ENCODE results near the gene TOMM70.
"Not testable (repeated sequence)": the region's sequence is repeated elsewhere in the genome, so short reads cannot be mapped to it uniquely, and the experiment has no call there.

The TOMM70 gene

GRCh38 chr3:100400780-100401673, at the start of gene TOMM70, which contains the start of gene LNP1:
Gene TOMM70, minus strand, starts transcription at chr3:100401089. Its CDS starts 140 bp downstream, at chr3:100400949.
Gene LNP1, plus strand, starts transcription at chr3:100401539. Its CDS starts 28,191 bp downstream, at chr3:100429730.
- FAIRE-seq: peak; percentile 98

GRCh38 chr3:100449214-100449613, 48.3 kb upstream of the TOMM70 start:
- no peak for FAIRE-seq
- no peak for DNase-seq (ENCODE audit: extremely low spot score, insufficient read length, low read depth)

More at GRCh38 chr3:100400780-100401673, at the start of gene TOMM70, which contains the start of gene LNP1:
- DNase-seq (ENCODE audit: extremely low spot score, insufficient read length, low read depth): peak; percentile 71

DNA sequence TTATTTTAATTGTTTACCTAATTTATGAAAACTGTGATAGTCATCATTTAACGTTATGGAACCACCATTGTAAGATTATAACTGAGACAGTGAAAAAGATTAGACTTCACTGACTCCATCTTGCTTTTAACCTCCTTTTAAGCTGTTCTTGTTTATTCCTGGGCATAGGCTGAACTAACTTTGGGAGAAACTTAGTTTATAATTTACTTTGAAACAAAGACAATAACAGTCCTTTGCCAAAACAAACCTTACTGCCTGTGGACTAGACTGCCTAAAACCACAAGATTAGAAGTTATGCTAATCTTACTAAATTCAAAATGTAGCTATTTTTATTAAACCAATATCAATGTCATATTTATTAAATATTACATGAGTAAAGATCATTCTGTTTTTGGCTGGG, 47.2 kb upstream of the TOMM70 start:
- no peak for FAIRE-seq

DNA sequence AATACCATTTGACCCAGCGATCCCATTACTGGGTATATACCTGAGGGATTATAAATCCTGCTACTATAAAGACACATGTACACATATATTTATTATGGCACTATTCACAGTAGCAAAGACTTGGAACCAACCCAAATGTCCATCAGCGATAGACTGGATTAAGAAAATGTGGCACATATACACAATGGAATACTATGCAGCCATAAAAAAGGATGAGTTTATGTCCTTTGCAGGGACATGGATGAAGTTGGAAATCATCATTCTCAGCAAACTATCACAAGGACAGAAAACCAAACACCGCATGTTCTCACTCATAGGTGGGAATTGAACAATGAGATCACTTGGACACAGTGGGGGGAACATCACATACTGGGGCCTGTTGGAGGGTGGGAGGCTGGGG, 46.2 kb upstream of the TOMM70 start:
- DNase-seq (ENCODE audit: extremely low spot score, insufficient read length, low read depth); FAIRE-seq: not testable (repeated sequence)

More for the DNA sequence above, 47.2 kb upstream of the TOMM70 start:
- no peak for DNase-seq (ENCODE audit: extremely low spot score, insufficient read length, low read depth)

DNA sequence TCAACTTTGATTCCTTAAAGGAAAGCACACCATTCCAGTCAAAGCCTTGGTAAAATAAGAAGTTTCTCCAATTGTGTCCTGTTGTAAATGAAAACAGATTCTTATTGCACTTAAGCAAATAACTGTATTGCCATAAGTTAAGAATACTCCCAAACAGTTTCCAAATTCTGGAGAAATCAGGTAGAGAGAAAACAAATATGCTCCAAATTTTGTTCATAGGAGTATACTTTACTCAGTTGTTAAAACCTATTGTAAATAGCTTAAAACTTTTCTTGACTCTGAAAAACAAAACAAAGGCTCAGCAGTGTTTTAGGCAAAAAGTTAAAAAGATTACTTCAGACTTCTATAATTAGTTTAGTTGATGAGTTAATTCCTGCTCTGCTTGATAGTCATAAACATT, 42.8 kb upstream of the TOMM70 start:
- no peak for DNase-seq (ENCODE audit: extremely low spot score, insufficient read length, low read depth)
- no peak for FAIRE-seq

DNA sequence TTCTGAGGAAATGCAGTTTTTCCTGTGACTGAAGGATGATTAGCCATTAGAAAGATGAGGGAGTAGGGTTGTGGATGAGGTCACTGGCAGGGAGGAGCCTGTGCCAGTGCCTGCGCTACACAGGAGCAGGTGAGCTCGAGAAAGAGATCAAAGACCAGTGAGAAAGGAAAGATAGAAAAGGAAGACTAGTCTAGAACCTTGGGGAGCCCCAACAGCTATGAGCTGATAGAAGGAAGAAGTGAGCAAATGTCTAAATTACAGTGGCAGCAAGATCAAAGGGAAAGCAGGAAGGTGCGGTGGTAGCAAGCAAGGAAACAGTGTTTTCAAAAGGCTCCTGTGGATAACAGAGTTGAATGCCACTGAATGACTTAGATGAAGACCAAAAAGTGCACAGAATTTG, 40.0 kb upstream of the TOMM70 start:
- no peak for FAIRE-seq
- no peak for DNase-seq (ENCODE audit: extremely low spot score, insufficient read length, low read depth)

DNA sequence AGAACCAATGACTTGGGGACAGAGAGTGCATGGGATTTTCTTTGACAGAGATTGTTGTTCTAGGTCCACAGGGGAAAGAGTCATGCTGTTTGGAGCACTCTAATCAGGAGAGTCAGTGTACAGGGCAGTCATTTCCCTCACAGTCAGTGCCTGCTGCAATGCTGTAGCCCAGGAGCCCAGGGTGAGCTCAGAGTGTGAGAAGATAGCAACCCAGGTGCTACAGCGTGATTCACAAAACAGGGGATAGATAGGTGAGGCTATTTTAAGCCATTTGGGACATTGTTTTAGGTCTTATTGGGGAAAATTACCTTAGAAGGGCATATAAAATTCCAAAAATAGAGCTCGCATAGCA, 37.7 kb upstream of the TOMM70 start:
- DNase-seq (ENCODE audit: extremely low spot score, insufficient read length, low read depth) (no peak), FAIRE-seq (no peak)

- DNase-seq (ENCODE audit: extremely low spot score, insufficient read length, low read depth): no peak
- FAIRE-seq: no peak
Observed at GRCh38 chr3:100437721-100438622, 37.1 kb upstream of the TOMM70 start.

GRCh38 chr3:100436951-100437350, 36.1 kb upstream of the TOMM70 start:
- DNase-seq (ENCODE audit: extremely low spot score, insufficient read length, low read depth): no peak
- FAIRE-seq: no peak

DNA sequence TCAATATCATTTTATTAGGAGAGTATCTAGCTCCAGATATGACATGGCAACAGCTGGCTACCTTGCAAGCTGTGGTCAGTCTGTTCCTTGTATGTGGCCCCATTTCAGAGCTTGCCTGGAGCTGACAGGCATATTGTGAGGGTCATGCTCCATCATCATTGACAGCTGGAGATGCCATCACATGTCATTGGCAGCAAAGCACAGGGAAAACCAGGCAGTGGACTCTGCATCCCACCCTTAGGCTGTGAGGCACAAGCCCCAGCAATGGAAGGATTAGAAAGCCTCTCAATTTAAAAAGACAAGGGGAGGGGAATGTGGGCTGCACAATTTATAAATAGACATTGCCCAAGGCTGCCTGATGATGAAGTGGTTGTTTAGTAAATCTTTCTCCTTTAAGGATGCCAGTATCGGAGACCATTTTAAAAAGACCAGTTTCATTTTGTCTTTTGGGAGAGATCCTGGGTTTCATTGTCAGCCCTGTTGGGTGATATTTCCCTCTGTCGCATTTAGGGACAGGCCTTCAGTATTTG, 28.4 kb upstream of the TOMM70 start:
- FAIRE-seq (no peak), DNase-seq (ENCODE audit: extremely low spot score, insufficient read length, low read depth) (no peak)

DNA sequence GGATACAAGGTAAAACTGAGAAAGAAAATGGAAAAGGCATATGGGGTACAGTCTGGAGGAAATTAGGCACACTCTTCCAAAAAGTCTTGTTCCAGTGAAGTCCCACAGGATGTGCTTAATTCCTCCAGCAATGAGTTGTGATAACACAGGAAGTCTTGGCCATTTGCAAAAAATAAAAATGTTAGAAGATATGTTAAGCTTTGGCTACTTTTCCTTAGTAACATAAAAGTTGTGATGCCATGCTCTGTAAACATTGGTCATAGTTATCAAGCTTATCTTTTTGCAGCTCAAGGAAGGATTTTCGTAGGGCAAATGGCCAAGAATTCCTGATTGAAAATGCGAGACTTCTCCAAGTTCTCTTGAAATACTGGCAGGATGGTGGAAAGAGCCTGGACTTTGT, 26.8 kb upstream of the TOMM70 start:
- FAIRE-seq: no peak
- DNase-seq (ENCODE audit: extremely low spot score, insufficient read length, low read depth): no peak

GRCh38 chr3:100426067-100426682, 25.3 kb upstream of the TOMM70 start:
- DNase-seq (ENCODE audit: extremely low spot score, insufficient read length, low read depth) (no peak), FAIRE-seq (no peak)

DNA sequence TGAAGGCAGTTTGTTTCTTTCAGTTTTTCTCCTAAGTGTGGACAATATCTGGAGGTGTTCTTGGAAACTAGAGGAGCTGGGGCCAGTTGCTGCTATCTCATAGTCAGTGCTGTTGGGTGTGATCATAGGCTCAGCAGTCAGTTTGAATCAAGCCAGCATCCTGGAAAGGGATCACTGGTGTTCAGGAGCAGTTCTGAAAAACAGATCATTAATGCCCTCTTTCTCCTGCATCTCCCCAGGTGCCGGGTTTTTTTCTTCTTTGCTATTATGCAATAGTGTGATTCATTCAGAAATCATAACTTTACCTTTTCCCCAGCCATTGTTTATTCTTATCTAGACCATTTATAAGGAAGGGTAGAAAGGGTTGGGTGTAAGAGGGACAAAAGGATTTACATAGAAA, 24.4 kb upstream of the TOMM70 start:
- DNase-seq (ENCODE audit: extremely low spot score, insufficient read length, low read depth): no peak
- no peak for FAIRE-seq

- no peak for DNase-seq (ENCODE audit: extremely low spot score, insufficient read length, low read depth)
- no peak for FAIRE-seq
Observed at GRCh38 chr3:100424261-100424660, 23.4 kb upstream of the TOMM70 start.

DNA sequence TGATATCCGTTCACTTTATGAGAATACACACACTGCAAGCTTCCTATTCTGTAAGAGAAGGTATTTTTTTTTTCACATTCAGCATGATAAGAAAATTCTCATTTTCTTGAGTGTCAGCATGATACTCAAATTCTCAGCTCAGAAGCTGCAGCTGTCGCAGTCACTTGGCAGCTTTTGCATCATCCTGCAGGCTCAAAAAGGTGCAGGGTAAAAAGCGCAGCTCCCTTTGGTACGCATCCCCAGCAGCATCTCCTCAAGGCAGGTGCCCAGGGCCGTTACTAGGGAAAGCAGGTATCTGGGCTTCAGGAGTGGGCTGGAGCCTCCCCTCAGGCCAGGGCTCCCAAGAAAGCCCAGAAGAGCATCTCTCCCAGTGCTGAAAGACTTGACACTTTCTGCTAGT, 22.7 kb upstream of the TOMM70 start:
- DNase-seq (ENCODE audit: extremely low spot score, insufficient read length, low read depth) (no peak), FAIRE-seq (no peak)

- no peak for DNase-seq (ENCODE audit: extremely low spot score, insufficient read length, low read depth)
- FAIRE-seq: no peak
Observed at GRCh38 chr3:100420885-100421284, 20.0 kb upstream of the TOMM70 start.

DNA sequence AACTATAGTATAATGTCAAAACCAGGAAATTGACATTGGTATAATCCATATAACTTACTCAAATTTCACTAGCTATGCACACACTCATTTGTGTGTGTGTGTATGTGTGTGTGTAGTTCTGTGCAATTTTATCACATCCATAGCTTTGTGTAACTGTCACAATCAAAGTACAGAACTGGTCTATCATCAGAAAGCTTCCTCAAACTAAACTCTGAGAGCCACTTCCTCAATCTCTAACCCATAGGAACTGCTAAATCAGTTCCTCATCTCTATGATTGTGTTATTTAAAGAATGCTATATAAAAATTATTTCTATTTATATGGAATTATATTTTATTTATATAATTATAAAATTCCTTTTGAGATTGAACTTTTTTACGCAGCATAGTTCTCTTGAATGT, 18.5 kb upstream of the TOMM70 start:
- FAIRE-seq (no peak), DNase-seq (ENCODE audit: extremely low spot score, insufficient read length, low read depth) (no peak)

DNA sequence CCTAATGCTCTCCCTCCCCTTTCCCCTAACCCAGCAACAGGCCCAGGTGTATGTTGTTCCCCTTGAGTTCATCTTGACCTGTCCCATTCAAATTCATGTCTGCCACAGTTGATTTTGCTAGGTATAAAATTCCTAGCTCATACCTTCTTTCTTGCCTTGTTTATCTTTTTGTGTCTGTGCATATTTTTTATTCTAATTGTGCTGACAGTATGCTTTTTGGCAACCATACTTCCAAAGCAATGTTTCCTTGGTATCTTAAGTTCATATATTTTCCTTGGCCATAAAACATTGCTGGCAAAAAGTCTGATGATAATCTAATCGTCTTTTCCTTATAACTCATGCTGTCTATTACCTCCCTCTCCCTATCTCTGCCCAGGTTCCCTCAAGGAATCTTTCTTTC, 16.0 kb upstream of the TOMM70 start:
- DNase-seq (ENCODE audit: extremely low spot score, insufficient read length, low read depth): no peak
- no peak for FAIRE-seq

- FAIRE-seq (no peak), DNase-seq (ENCODE audit: extremely low spot score, insufficient read length, low read depth) (no peak)
Observed at GRCh38 chr3:100416176-100416575, 15.3 kb upstream of the TOMM70 start.

DNA sequence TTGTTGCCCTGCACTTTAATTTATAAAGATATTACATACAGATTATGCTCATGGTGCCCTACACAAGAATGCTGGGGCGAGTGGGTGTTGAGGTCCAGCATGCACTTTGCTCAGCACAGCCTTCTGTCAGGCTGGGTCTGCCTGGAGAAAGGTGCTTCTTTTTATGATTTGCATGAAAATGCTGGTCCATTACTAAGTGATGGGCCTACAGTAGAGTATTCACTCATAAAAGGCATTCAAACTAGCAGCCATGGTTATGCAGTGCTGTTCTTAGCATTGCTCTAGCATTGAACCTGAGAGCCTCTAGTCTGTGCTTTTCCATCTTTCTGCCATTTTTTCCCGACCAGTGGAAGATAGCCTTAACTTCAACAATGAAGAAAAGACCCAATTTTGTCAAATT, 12.7 kb upstream of the TOMM70 start:
- DNase-seq (ENCODE audit: extremely low spot score, insufficient read length, low read depth) (no peak), FAIRE-seq (no peak)

Measured in GM18507 (cell line).